Measurements from ENCODE around the gene FGD3.

FGD3 gene

DNA sequence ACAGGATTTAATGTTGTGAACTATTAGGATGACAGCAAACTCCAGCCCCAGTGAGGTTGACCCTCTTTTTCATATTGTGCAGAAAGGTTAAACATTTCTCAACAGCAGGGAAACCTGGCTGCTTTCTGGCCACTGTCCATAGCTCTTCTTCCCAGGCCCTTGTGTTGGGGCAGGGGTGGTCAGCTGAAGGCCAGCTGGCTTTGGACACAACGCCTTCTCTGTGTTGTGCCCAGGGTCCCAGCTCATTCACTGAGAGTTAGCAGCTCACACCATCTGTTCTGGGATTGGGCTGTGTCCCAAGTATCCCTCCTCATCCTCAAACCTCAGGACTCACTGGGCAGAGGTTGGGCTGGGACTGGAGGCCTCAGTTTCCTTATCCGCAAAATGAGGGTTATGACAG, 1.3 kb downstream of the FGD3 start:
- no peak for DNase-seq (ENCODE audit: low read depth)
- H3K4me3 ChIP-seq (ENCODE audit: low read depth, low read length): no peak overlapping the region
- TF ChIP-seq, protein P1, sequence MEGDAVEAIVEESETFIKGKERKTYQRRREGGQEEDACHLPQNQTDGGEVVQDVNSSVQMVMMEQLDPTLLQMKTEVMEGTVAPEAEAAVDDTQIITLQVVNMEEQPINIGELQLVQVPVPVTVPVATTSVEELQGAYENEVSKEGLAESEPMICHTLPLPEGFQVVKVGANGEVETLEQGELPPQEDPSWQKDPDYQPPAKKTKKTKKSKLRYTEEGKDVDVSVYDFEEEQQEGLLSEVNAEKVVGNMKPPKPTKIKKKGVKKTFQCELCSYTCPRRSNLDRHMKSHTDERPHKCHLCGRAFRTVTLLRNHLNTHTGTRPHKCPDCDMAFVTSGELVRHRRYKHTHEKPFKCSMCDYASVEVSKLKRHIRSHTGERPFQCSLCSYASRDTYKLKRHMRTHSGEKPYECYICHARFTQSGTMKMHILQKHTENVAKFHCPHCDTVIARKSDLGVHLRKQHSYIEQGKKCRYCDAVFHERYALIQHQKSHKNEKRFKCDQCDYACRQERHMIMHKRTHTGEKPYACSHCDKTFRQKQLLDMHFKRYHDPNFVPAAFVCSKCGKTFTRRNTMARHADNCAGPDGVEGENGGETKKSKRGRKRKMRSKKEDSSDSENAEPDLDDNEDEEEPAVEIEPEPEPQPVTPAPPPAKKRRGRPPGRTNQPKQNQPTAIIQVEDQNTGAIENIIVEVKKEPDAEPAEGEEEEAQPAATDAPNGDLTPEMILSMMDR (conservative IDR thresholded peaks at IDR 0.05; ENCODE audit: low read depth, low read length): no peak

DNA sequence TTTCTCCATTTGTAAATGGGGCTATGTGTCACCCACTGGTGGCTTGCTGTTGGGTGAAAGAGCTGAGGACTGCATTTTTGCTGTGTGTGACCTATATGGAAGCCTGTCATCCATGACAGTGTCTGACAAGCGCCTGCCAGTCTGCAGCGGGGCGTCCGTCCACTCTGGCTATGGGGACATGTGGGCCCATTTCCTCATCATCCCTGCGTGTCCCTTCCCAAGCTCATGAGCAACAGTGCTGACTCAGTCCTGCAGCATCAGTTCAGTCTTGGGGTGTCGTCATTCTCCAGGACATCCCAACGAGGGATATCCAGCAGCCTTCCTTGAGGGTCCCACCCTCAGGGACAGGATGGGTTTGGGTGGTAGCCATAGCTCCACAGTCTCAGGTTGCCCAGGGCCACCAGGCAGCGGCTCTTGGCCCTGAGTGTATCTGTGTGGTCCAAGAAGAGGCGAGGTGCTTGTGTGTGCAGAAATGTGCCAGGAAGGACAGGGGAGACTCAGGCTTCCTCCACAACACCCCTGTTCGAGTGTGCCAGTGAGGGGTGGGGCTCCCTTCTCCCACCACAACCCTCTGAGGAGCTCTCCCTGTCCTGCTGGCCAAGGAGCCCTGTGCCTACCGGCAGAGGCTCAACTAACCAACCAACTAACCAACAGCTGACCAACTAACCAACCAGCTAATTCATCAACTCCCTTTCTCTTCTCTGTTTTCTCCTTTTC, 2.1 kb downstream of the FGD3 start:
- TF ChIP-seq, protein P1 (conservative IDR thresholded peaks at IDR 0.05; ENCODE audit: low read depth, low read length): no peak
- no peak for DNase-seq (ENCODE audit: low read depth)
- no peak overlapping the region for H3K4me3 ChIP-seq (ENCODE audit: low read depth, low read length)

DNA sequence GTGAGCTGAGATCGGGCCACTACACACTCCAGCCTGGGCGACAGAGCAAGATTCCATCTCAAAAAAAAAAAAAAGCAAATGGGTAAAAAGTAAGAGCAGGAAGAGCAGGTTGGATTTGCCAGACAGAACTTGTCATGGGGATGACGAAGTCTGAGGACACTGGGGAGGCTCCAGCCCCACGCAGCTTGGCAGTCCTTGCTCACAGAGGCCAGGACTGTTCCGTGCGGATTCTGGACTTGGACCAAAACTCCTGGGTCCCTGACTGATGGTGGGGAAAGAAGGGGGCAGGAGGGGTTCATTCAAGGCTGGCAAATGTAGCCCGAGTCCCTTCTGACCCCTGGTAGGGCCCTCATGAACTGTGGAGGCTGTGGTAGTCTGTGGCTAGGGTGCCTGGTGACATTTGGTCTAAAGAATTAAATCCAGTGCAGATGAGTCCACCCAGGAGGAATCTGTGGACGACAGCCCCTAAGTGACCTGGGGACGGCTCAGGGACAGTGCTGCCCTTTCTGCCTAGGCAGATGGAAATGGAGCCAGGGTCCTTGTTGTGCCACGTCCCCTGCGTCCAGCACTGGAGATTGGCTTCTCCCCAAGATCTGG, 3.1 kb downstream of the FGD3 start:
- TF ChIP-seq, protein P1 (conservative IDR thresholded peaks at IDR 0.05; ENCODE audit: low read depth, low read length): no peak
- H3K4me3 ChIP-seq (ENCODE audit: low read depth, low read length): no peak overlapping the region
- DNase-seq (ENCODE audit: low read depth): no peak

DNA sequence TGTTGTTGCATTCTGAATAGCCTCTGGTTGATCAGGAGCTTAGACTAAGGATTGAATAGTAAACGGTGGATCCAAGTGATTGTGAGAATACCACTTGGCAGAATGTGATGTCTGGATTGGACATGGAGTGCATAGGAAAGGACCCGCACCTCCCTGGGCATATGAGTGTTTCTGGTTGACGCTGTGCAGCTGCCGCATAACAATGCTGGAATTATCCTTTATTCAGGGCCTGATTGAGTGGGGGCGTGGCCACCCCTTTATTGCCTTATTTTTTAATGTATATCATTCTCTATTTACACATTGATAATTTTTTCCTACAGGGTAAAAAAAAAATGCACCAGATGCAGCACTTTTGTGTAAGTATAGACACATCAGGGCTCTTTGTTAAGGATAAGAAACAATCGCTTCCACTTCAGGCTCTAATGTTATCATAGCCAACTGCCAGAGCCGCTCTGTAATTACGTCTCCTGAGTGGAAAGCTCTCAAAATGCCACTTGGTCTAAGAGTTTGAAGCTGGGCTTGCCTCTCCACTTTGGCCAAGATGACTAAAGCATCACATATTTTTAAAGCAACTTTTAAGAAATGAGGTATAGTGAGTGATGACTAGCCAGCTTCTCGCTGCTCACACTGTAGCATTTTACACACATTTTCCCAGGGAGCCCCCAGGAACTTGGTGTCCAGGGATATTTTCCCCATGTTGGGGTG, 5.7 kb downstream of the FGD3 start:
- no peak for DNase-seq (ENCODE audit: low read depth)
- TF ChIP-seq, protein P1 (conservative IDR thresholded peaks at IDR 0.05; ENCODE audit: low read depth, low read length): no peak
- no peak overlapping the region for H3K4me3 ChIP-seq (ENCODE audit: low read depth, low read length)

DNA sequence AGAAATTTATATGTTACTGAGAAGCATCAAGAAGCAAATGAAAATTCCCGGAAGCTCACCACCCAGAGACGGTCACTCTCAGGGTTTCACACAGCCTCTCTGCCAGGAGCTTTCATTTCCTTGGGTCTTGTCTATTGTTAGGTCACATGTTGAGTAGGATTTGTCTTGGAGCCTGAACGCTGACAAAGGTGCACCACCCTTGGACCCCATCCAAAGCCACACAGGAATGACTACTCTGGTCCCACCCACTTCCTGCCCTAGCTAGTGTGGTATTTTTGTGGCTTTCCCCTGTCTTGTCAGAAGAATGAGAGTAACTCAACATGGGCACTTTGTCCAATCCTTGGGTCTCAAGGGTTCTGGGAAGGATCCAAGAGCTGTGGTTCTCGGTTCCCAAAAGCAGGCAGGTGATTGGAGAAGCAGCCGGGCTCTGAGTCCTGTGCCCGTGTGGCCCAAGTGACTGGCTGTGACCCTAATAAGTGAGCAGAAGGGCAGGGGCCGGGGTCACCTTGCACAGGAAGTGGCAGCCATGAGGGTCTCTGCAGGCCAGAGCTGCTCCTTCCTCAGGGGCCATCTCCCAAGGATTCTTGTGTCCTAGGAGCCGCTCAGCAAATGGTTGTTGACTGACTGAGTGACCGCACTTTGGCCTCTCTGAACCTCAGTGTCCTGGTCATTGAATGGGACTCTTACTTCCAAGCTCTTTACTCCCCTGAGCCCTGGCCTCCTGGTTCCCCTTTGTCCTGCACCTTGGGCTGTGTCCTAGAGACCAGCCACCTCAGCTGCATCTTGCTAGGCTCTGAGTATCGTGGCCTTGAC, 6.9 kb downstream of the FGD3 start:
- TF ChIP-seq, protein P1 (conservative IDR thresholded peaks at IDR 0.05; ENCODE audit: low read depth, low read length): no peak
- no peak overlapping the region for H3K4me3 ChIP-seq (ENCODE audit: low read depth, low read length)
- DNase-seq (ENCODE audit: low read depth): peak; percentile 21

DNA sequence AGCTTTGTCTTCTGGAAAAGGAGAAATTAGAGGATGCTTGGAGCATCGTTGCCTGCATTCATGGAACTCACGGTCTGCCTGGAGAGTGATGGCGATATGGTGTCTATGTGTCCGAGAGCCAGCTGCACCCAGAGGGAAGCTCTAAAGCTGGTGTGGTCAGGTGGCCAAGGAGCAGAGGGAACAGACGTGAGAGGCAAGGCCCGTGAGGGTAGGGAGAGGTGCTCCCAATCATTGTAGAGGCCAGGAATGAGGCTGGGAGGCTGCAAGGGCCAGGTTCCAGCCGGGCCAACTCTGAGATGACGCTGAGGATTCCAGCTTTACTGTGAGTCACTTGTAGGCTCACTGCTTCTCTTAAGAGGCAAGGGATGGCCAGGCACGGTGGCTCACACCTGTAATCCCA, 7.6 kb downstream of the FGD3 start:
- DNase-seq (ENCODE audit: low read depth): no peak
- H3K4me3 ChIP-seq (ENCODE audit: low read depth, low read length): no peak overlapping the region
- TF ChIP-seq, protein P1 (conservative IDR thresholded peaks at IDR 0.05; ENCODE audit: low read depth, low read length): no peak

Data from choroid plexus epithelial cell (primary cell).